Endometrium (tissue), 2 donors: ENCODE measurements around the gene GAPDH.
"Not testable (repeated sequence)": the region's sequence is repeated elsewhere in the genome, so short reads cannot be mapped to it uniquely, and the experiment has no call there.

Experiments used
- FAIRE-seq: peaks from 2 replicates; lab custom pipeline; 2012; peaks lifted over from hg19 to GRCh38; lab: Jason Lieb, UNC
- donor health status: control.
- donor health status: control.

GAPDH gene

DNA sequence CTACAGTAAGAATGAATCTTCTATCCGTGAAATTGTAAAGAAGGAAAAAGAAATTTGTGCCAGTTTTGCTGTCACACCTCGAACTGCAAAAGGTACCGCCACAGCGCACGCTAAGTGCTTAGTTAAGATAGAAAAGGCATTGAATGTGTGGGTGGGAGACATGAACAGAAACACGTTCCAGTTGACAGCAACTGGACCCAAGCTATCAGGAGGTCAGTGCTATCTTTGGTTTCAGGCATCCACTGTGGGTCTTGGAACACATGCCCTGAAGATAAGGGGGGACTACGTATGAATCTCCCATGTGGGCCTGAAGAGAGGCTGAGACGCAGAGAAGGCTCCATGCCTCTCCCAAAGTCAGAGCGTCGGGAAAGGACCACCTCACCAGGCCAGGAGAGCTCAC, 11.7 kb downstream of the GAPDH start:
- no peak for FAIRE-seq

DNA sequence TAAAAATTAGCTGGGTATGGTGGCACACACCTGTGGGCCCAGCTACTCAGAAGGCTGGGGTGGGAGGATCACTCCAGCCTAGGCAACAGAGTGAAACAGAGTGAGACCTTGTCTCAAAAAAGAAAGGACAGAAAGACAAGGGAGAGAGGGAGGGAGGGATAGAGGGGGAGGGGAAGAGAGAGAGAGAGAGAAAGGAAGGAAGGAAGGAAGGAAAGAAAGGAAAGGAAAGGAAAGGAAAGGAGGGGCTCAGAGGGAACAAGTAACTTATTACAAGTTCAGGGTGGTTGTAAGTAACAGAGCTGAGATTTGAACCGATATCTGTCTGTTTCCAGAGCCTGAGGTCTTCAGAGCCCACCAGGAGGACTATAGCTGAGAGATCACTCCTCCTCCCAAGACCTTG, 13.2 kb downstream of the GAPDH start:
- FAIRE-seq, result no peak

DNA sequence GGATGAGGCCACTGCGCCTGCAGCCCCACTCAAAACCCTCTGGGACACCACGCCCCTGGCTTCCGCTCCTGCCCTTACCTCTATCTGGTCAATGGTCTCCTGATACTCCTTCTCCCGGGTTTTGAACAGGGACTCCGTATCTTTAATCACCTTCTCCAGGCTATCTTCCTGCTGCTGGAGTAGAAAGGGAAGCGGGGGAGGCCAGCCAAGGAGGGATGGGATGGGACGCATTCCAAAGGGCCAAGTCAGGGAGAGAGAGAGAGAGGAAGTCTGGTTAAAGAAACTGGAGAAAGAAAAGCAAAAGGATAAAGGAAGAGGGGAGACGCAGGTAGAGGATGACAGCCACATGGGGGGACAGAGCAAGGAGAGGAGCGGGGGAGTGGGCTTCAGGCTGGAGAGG, 13.7 kb downstream of the GAPDH start:
- FAIRE-seq, result no peak

DNA sequence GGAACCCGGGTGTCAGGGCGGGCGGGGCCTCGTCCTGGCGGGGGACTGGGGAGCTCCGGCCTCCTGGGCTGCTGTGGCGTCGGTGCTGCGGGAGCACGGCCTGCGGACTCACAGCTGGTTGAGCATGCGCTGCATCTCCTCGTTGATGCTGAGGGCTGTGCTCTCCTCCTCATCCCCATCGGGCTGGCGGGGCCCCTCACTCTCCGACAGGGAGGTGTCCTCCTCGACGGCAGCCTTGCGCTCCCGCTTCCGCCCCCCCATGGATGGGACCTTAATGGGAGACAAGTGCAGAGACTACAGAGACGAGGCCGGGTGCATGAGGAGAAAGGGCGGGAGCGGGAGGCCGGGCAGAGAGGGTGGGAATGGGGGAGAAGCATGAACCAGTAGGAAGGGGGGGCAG, 14.2 kb downstream of the GAPDH start:
- FAIRE-seq, result no peak

GRCh38 chr12:6548966-6549683, 14.8 kb downstream of the GAPDH start:
- no peak for FAIRE-seq

GRCh38 chr12:6549684-6550151, 15.4 kb downstream of the GAPDH start:
- no peak for FAIRE-seq

- no peak for FAIRE-seq
Measured at GRCh38 chr12:6550294-6551062, 16.2 kb downstream of the GAPDH start.

DNA sequence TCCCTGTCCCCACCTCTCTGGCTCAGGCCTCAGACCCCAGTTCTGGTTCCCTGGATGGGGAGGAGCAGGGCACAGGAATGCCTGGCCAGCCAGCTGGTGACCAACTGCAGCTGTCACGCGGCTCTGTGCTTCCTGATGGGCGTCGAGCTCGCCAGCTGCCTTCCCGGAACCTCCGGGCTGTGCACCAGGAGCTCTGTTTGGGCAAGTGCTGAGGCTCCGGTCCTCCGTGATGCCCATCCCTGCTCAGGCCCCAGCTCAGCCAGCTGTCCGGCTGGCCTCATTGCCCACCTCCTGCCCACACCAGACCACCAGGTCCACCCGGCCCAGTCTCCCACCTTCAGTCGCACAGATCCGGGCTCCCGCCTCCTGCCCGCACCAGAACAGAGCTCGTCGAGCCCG, 16.7 kb downstream of the GAPDH start:
- FAIRE-seq, result no peak

- FAIRE-seq, result no peak
Measured at GRCh38 chr12:6551496-6552139, 17.3 kb downstream of the GAPDH start.

- FAIRE-seq, result no peak
Measured at GRCh38 chr12:6552140-6552551, 17.8 kb downstream of the GAPDH start.

DNA sequence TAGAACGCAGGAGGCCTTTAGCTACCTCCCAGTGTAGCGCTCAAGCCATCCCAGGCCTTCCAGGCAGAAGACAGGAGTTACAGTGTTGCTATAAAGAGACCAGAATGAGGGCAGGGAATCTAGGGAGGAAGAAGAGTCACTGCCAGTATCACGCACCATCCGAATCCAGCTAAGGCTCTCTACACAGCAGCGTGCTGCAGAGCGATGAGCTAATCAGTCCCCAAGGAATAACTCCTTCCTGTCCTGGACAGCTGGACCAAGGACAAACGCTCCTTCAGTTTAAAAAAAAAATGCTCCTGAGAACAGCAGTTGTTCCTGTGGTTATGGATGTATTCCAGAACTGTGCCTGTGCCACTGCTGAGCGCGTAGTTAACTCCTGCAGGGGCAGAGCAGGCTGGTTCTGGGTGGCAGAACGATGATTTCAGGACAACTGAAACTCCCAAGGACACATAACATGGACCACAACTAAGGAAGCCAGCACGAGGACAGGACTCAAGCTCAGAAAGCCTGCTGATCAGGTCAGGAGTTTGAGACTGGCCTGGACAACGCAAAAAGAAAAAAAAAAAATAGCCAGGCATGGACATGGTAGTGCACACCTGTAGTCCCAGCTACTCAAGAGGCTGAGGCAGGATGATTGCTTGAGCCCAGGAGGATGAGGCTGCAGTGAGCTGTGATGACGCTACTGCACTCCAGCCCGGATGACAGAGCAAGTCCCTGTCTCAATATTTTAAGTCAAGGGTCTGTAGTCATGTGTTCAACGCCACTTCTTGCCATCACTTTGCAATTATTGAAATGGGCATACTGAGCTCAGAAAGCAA, 18.9 kb downstream of the GAPDH start:
- FAIRE-seq, result no peak

DNA sequence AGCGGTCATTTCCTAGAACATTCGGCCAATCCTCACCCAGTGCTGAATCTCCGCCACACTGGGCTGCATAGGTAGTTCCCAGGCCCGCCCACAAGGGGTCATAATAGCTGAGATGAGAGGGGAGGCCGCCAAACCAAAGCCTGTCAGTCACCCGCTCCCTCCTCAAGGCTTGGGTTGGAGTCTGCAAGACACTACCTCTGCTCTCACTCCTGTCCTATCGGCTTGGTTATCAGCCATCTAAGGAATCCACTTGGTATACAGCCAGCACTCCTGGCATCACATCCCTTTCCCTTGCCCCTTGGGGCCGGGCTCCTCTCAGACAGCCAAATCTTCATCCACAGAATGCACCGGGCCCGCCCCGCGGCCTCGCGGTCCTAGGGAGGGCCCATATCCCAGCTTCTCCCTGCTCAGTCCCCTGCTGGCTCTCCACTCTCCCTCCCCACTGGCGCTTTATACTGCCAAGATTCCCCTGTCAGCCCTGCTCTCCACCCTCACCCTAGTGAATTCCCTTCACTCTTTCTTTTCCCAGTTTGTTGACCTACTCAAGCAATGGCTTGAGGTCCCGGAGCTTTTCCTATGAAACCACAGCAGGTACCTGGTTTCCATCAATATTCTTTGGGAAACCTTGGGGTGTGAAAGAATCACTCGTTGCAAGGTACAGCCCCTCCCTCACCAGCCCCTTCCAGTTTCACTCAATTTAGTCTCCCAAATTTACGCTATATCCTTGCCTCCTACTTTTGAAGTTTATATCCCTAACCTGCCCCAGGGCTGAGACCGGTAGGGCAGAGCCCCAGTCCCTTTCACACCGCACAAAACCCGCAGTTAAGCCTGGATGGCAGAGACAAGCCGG, 20.1 kb downstream of the GAPDH start:
- FAIRE-seq, result no peak

DNA sequence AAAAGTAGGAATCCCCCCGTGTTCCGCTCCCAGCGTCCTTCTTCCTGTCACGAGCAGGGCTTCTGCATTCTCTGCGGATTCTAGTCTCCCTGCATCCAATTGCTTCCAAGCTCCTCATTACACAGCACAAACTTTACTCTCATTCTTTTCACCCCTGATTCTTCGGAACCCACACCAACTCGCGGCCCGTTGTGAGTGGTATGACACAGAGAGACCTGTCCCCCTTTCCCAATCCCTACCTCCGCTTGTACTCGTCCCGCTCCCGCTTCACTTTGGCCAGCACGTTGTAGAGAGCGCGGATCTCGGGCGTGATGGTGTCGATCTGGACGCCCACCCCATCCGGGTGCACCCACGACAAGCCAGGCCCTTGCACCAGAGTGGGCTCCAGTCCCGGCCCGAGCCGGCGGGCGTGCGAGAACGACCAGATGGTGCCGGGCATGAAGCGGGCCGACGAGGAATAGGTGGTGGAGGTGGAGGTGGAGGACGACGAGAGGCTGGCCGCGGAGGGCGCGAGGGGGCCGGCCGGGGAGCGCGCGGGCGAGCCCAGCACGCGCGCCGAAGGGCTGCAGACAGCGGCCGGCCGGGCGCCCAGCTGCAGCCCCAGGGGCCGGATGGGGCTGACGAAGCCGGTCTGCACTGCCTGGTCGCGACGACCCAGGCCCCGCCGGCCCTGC, 20.8 kb downstream of the GAPDH start:
- no peak for FAIRE-seq

DNA sequence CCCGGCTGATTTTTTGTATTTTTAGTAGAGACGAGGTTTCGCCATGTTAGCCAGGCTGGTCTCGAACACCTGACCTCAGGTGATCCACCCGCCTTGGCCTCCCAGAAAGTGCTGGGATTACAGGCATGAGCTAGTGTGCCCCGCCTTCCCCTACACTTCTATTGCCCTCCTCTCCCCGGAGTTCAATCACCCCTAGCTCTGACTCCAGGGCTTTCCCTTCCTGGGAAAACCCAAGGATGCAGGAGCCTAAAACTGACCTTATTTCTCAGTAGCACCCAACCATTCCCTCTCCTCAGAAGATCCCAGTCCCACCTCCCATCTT, 22.1 kb downstream of the GAPDH start:
- FAIRE-seq, result not testable (repeated sequence)

DNA sequence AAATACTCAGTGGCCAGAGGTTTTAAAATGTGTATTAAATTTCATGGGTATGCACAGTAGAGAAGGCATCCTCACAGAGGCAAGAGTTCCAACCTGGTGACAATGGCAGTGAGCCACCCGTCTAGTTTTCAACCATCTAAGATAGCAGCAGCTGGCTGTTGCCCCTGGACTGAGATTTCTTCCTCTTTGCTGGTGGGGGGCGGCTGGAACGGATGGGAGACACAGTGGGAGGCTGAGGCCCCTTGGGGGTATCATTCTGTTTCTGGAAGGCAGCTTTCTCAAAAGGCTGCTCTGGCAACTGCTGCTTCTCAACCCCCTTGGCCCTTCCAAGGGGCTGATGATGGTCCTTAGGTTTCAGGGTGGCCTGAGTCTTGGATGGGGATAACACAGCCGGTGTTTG, 22.5 kb downstream of the GAPDH start:
- no peak for FAIRE-seq

DNA sequence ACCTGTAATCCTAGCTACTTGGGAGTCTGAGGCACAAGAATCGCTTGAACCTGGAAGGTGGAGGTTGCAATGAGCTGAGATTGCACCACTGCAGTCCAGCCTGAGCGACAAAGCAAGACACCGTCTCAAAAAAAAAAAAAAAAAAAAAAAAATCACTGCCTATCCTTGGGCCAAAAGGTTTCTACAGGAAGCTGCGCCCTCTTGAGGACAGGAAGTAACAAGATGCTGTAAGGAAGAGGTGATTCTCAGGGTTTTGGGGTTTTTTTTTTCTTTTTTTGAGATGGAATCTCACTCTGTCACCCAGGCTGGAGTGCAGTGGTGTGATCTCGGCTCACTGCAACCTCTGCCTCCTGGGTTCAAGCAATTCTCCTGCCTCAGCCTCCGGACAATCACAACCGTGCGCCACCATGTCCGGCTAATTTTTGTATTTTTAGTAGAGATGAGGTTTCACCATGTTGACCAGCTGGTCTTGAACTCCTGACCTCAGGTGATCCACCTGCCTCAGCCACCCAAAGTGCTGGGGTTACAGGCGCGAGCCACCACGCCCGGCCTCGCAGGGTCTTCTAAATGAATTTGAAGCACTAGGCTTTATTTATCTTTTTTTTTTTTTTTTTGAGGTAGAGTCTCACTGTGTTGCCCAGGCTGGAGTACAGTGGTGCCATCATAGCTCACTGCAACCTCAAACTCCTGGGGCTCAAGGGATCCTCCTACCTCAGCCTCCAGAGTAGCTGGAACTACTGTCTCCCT, 23.9 kb downstream of the GAPDH start:
- FAIRE-seq, result not testable (repeated sequence)

- no peak for FAIRE-seq
Measured at GRCh38 chr12:6559500-6559899, 25.2 kb downstream of the GAPDH start.

GRCh38 chr12:6560501-6561205, 26.3 kb downstream of the GAPDH start:
- FAIRE-seq, result no peak

DNA sequence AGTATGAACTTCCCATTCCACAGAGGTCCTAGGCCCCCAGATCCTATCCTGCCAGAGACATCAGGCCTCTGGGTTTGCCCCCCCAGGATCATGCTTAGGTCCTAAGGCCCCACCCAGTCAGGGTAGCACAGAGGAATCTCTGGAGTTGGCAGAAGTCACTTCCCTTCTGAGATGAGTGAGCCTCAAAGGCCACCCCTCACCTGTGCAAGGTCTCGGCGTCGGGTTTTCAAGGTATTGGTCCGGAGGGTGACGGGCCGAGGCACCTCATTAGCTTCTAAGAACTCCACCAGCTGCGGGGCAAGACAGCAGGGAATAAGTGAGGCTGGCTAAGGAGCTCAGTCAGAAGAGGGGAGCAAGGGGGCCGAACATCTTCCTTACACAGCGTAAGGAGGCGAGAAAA, 28.6 kb downstream of the GAPDH start:
- FAIRE-seq, result no peak
